A673 (cell line): ENCODE measurements around the gene PTP4A2.

Experiments used
- CTCF ChIP-seq: fragments of 300-800, 200-600 bp; sonication (generic); conservative IDR thresholded peaks from 2 replicates; pipeline ENCODE4 v1.5.1; 2017; ENCODE audit warnings: low read depth, mild to moderate bottlenecking, antibody characterized with exemption, low read length, moderate library complexity, mixed read lengths
- EZH2 ChIP-seq: fragments of 200-600 bp; sonication (generic); IDR thresholded peaks from 2 replicates; pipeline ENCODE4 v1.6.1; 2017; ENCODE audit warnings: borderline replicate concordance, low read depth, mild to moderate bottlenecking, mixed read lengths, antibody characterized with exemption, low read length; ENCODE audit not compliant: poor library complexity, severe bottlenecking

GRCh38 chr1:31902510-31902860, 35.7 kb downstream of the PTP4A2 start:
- TF ChIP-seq CTCF (no peak), EZH2 (no peak)
